Stimulated activated CD4-positive, alpha-beta T cell treated with anti-CD3 and anti-CD28 coated beads, Interleukin-1b, Interleukin-23, amount 100 ng/mL, for 48 hours (primary cell): Measurements from ENCODE around the gene PPP1R1B.

Experiments
- DNase-seq: peaks from one replicate; pipeline ENCODE4 v3.0.0-alpha.2; 2020

The PPP1R1B gene

DNA sequence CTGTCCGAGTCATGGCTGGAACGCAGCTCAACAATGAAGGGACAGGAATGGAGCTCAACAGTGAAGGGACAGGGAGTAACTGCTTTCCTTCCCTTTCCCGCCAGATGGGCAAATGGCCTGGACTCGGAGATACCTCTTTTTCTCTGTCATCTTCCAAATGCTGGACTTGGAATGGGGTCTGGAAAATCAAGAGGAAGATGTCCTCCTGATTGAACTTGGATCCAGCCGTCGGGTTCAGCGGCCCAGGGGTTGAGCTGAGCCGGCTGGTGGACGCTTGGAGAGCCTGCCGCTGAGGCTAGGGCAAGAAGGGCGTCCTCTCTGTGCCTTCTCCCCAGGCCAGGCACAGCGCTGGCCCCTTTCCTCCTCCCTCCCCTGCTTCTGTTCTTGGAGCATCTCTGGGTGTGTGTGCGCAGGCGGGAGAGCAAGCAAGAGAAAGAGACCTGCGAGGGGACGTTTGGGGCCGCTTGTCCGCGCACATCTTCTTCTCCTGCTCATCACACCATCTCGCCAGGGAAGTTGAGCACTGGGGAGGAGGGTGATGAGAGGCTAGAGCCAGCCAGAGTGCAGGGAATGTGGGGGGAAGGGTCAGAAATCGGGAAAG, 25.7 kb upstream of the PPP1R1B start:
- DNase-seq = no peak

DNA sequence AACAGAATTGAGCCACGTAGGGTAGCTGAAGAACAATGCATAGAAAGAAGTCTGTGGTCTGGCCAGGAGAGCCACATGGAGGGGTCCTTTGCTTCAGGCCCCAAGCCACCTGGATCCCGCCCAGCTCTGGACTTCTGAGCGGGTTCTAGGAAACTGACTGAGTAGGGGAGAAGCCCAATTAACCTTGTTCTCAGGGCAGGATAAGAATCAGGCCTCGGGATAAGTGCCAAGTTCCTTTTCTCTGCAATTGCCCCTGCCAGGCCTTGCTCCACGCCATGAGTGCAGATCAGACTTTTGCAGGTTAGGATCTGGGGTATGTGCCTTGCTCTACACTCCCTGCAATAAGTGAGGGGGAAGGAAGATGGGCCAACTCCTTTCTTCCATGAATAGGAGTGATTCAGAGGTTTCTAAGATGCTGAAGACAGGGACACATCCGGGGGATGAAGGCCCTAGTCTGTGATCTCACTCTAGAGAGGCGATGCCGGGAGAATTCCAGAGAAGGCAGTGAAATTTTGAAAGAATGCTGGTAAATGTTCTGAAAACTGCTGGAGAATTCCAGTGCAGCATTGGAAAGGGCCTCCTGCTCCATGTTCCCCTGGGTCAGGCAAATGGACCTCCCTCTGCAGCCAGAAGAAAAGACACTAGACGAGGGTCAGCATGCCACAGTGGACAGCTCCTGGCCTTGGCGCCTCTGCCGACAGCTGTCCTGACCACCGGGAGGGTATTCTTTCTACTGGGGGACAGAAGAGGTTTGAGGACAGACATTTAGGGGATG, 24.8 kb upstream of the PPP1R1B start:
- DNase-seq = no peak

DNA sequence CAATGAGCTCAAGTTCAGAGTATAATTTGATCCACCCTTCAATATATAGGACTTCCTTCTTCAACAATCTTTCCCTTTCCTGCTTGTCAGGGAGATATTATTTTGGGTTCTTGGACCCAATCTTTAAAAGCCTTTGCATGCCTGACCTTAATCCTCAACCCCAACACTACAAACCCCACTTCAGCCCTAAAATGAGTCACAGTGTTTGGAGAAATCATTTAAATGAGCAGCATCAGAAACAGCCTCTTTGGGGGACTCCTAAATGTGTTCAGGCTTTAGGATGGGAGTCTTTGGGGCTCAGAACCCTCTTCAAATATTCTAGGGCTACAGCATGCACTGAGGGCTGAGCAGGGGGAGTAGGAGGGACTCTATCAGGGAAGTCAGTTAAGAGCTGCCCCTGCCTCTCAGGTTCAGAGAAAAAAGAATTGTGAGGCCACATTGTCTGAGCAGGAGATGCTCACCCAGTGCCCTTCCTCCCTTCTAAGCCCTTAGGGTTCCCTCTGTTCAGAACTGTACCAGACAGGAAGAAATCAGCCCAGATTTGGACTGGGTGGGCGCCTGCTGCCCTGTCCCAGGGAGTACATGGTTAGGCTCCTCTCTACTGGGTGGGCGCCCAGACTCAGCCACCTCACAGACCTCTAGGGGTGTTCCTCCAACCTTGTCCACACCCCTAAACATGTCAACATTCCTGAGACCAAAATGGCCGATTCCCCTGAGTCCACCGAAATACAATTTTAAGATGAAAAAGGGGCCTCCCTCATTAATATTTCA, 24.0 kb upstream of the PPP1R1B start:
- DNase-seq = no peak

DNA sequence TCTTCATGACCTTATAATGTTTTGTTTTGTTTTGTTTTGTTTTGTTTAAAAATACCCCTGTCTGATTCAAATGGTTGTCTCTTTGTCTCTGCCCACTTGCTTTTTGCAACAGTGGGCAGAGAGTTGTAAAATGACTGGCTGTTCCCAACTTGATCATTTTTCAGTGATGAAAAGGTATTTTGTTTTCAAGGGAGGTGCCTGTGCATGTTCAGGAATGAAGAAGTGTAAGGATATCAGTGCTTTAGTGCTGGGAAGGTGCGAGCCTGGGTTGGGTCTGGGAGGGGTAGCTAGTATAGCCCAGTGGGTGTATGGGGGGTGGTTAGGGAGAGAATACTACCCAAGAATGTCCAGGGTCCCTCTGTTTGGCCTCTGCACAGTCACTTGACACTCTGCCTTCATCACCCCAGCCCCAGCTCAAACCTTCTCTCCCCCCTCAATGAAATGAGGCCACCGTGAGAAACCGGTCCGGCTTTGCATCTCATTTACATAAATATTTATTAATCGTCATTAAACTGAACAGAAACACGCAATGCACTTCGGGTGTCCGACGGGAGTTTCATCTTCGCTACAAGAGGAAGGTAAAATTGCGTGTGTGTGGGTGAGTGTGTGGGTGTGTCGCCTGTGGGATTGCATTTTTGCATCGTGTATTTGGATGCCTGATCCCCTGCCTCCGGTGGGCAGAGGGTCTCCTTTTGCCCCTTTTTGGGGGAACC, 23.3 kb upstream of the PPP1R1B start:
- no peak for DNase-seq

DNA sequence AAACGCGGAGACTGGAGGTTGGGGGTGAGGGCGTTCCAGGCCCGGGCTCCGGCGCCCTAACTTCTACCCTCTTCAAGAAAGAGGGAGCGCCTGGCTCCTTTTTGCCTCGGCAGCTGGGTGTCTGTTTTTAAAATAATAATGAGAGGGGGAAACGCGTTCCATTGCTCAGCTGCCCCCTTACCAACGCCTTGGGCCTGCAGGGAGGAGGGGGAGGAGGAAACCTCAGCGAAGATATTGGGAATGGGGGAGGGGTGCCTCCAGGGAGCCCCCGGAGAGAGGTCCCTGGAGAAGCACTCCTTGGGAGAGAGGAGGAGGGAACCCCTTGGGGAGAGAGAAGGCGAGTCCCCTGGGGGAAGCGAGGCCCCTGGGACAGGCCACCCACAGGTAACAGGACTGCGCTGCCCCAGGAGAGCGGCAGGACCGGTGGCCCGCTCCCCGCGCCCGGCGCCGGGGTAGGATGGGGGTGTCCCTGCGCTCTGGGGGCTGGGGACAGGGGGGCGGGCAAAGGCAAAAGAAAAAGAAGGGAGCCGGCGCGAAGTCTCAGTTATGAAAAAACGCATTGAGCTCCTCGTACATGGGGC, 21.8 kb upstream of the PPP1R1B start:
- DNase-seq = no peak

DNA sequence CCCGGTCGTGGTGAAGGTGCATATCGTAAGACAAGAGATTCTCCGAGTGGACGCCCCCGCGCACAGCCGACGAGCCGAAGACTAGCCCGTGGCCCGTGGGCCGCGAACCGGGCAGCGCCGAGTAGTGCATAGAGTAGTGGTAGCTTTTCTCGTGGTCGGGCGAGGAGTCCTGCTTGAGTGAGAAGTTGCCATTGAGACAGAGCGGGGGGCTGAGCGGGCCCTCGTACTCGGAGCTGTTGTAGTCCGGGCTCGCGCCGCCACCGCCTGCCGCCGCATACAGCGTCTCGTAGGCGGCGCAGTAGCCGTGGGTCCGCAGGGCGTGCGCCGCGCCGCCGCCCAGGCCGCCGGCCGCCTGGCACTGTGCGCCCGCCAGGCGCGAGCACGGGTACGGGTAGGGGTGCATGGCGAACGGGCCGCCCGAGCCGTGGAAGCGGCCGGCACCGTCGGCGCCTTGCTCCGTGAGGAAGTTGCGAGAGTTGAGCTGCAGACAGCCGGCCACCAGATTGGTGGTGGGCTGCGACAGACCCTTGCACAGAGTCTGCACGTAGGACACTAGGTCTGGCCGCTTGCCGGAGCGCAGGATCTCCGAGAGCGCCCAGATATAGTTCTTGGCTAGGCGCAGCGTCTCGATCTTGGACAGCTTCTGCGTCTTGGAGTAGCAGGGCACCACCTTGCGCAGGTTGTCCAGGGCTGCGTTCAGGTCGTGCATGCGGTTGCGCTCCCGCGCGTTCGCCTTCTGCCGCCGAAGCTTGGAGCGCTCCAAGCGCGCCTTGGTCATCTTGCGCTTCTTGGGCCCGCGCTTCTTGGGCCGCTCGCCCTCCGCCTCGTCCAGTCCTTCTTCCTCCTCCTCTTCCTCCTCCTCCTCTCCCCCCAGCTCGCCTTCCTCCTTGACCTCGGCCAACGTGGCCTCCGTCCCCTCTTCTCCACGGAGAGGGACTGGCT, 21.0 kb upstream of the PPP1R1B start:
- no peak for DNase-seq

DNA sequence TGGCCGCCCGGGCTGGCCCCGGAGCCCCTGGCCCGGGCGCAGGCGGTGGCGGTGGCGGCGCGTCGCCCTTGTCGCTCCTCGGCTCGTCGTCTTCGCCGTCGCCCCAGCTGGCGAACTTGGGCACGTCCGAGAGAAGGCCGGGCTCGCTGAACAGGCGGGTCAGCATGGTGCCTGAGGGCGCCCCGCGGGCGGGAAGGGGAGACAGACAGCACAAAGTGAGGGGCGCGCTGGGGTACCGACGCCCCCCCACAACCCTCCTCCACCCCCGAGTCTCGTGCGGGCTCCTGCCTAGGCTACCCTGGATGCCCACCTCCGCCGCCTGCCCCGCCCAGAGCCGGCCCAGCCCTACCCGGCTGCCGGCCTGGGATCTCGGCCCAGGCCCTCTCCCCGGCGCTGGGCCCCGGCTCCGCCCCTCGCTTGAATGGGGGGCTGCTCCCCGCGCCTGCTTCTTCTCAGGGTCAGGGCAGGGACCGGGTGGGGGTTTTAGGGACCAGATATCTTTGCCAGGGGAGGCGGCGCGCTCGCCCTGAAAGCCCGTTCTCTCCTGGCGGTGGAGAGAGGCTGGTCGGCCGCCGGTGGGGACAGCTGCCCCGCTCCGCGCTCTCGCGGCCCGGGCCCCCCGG, 20.2 kb upstream of the PPP1R1B start:
- DNase-seq = no peak

DNA sequence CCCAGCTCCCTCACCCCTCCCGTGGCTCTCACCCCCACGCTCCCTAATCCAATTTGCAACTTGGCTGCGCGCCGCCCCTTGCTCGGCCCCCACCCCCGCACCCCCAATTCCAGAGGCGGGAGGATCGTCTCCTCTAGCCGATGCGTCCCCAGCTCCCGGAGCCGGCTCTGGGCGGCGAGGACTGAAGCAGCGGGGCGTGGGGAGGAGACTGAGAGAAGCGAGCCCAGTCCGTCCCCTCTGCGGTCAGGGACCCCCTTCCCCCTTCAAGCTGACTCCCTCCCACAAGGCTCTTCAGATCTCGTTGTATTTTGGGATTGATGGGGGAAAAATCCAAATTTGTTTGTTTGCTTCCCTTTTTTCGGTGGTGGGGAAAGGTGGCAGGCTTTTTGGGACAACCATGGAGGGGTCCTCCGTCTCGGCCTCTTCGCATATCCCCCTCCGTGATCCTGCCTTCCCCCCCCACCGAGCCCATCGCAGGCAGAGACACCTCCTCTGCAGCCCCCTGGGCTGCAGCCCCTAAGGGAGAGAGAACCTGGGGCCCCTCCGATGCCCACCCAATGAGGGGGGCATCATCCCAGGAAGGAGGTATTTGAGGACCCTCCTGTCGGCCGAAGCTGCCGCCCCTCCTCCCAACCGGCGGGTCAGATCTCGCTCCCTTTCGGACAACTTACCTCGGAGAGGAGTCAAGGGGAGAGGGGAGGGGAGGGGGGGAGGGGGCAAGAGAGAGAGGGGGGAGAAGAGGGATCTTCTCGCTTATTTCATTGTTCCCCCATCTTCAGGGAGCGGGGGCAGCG, 19.5 kb upstream of the PPP1R1B start:
- no peak for DNase-seq

DNA sequence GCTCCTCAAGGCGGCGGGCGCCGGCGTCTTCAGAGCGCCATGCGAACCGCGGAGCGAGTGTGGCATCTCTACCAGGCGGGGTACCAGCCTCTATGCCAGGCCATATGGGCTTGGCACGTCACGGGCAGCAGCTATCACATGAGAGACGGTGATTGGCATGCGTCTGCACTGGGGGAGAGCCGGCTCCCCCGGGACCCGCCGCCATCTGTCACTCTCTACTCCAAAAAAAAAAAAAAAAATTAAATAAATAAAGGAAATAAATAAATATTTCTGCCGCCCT, 19.0 kb upstream of the PPP1R1B start, which contains the start of gene NEUROD2:
Gene NEUROD2 (minus strand): TSS at position 70 of the 280 bp plus-strand sequence. CDS start 1,321 bp downstream, outside the sequence.
- DNase-seq = no peak

DNA sequence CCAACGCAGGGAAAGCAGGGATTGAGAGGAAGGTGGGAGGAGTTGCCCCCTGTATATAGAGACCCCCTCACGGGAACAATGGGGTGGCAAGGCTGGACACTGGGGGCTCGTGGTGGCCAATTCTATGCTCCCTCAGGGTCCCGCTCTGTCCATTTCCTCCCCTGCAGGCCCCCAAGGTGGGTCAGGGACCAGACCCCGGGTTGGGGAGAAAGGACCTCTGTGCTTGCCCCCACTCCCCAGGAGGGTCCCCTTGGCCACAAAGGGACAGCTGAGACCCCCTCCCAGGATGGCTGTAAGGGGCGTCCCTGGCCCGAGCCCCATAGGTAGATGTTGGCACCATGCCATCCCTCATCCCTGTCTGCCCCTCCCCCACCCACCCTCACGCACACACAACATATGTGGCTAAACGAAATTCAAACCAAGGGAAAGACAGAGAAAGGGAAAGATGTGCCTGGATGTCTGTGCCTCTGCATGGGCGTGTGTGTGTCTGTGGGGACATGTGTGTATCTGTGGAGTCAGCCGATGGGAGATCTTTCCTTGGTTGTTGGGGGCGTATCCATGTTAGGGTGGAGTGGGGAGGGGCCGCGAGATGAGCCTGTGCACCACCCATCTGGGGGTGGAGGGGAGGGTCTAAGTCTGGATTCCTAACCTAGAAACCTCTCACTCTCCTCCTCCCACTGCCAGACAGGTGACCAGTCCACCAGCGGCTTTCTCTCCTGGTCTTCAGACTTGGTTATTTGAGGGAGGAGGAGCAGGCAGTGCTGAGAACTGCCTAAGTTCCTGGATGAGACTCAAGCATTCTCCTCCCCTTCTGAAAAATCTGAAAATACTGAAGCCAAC, 18.4 kb upstream of the PPP1R1B start:
- DNase-seq = no peak

DNA sequence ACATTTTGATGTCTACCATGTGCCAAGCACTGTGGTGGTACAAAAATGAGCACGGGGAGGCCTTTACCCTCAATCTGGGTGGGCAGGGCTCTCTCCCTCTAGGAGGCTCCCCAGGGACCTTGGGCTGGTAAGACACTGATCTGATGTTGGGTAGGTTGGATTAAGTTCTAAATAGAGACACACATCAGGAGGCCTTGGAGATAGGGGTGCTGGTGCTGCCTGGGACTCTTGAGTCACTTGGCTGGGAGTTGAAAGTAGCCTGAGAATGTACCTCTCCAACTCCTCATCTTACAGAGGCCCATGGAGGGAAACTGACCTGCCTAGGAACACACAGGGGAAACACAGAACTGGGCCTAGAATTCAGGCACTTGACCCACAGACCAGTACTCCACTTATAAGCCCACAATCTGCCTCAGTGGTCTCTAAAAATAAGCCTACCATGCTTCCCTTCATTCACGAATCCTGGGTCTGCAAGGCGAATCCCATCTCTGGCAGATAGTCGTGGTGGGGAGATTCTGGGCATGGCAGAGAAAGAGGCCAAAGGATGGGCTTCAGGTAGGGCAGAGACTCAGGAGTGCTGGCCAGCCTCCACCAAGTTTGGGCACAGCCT, 17.2 kb upstream of the PPP1R1B start:
- no peak for DNase-seq

DNA sequence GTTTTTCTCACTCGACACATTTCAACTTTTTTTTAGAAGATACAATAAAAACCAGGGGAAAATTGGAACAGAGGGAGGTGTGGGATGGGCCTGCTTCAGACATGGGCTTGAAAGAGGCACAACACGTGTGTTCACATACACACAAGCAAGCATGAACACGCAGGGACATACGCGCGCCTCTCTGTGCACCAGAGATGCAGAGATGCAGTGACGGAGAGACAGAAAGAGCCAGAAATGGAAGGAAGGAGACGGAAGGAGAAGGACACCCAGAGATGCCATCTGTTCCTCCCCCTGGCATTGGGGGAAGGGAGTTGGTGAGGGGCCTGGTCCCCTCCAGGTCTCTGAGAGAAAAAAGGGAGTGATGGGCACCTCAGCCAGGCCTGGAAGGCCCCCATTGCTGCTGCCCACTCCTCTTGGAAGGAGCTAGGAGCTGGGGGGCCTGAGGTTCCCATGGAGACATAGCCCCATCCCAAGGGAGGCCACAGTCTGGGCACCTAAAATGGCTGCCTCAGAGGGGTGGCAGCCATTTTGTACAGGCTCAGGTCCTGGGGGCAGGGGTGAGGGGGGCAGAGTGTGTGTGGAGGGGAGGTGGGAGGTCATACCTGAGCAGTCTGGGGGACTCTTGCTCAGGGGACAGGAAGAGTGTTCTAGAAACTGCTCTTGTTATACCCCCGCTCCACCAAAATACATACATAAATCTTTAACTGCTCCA, 15.2 kb upstream of the PPP1R1B start:
- no peak for DNase-seq

DNA sequence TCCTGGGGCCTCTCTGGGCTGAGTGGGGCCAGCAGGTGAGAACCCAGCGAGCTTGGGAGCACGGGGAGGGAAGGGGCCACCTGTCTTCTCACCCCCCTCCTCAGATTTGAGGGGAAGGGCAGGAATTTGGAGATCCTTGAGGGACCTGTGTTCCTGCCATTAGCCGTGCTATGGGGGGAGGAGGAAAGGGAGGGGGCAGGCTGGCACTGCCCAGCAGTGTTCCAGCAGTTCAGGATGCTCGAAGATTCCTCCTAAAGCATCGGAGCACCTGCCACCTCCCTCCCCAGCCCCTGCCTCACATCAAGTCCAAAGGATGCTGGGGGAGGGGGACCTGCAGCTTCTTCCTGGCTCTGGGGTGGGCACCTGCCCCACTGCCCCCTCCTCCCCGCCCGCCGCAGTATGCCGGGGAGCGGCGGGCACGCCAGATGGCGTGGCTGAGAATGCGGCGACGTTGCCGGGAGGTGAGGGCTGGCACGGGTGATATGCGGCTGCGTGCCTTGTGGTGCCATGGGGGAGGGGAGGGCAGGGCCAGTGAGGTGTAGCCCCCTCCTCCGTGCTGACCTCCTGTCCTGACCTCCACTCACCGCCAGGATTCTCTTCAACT, 14.4 kb upstream of the PPP1R1B start:
- no peak for DNase-seq

DNA sequence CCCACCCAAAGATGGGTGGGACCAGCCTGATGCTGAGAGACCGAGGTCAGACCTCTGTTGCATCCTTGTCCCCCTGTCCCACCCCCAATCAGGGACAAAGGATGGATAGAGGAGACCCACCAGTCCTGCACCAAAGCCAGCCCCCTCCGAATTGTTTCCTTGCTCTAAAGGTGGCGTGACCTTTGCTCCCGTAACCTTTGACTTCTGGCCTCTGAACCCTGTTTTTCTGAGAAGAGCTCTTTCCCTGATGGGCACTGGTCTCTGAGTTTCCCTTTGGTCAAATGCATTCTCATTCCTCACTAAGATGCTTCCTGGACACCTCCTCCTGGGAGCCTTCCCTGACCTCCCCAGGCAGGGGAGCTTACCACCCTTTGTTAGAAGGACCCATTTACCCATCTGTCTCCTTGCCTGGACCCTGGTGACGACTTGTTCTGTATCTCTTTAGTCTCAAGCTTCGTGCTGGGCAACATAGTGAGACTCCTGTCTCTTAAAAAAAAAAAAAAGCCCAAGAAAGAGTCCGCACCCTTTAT, 13.8 kb upstream of the PPP1R1B start:
- DNase-seq = no peak

DNA sequence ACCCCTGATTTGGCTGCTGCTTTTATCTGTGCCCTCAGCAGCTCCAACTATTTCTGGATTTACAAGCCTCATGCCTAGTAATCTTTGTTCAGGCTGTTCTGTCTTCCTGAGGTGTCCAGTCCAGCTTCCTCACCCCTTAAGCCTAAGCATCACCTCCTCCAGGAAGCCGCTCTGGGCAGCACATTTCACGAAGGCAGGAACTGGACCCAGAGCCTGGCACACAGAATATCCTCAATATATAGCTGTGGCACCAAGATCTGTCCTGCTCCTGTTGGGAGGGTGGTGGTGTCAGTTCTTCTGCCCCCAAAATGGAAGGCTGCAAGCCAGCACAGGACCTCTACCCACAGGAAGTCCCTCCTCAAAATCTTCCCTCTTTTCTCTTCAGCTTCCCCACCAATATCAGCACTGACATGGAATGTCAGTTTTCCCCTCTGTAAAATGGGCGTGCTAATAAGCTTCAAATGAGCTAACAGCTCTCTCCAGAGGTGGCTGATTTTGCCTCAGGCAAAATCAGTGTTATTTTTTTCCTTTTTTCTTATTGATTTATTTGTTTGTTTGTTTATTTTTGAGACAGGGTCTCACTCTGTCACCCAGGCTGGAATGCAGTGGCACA, 12.1 kb upstream of the PPP1R1B start:
- no peak for DNase-seq

DNA sequence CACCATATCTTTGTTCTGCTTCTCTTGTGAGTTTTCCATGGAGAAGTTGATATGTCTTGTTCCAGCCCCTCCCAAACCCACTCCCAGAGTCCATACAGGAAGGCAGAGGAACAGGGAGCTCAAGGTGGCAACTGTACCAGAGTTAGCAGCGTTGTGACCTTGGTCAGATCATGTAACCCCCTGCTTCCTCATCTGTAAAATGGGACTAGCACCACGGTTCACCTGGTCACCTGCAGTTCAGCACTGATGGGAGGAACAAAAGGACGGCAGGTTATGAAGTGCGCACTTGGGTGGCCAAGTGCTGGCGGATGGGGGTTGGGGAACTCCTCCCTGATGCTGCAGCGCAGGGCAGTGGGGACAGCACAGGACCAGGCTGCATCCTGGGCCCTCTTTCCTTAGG, 11.3 kb upstream of the PPP1R1B start:
- no peak for DNase-seq

DNA sequence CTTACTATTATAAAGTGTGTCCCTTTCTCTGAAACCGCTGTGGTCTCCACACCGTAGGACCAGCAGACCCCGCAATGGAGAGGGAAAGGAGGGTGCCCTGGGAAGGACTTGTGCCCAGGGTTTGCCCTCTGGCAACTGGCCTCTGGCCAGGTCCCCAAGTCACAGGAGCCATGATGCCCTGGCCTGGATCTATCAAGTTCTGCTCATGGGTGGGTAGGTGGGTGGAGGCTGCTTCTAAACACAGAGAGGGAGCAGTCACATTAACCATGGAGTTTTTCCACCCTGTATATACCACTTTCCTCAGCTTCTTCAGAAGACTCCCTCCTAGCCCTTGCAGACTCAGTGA, 9.7 kb upstream of the PPP1R1B start:
- DNase-seq = no peak
